Stimulated activated CD4-positive, alpha-beta T cell treated with anti-CD3 and anti-CD28 coated beads, Interleukin-1b, Interleukin-23, amount 100 ng/mL, for 1 hour (primary cell): ENCODE data around the gene UBN1.
"Not testable (repeated sequence)": the region's sequence is repeated elsewhere in the genome, so short reads cannot be mapped to it uniquely, and the experiment has no call there.

ENCODE experiments used
- DNase-seq, 2 donors: peaks; one replicate each; pipeline ENCODE4 v3.0.0-alpha.2; 2020; ENCODE audit warnings: low read depth in 2 of 2

The UBN1 gene

GRCh38 chr16:4884972-4885874, 37.9 kb downstream of the UBN1 start:
- no peak for DNase-seq

GRCh38 chr16:4886151-4886550, 38.9 kb downstream of the UBN1 start:
- DNase-seq: no peak

- DNase-seq: no peak
These were observed 41.3 kb downstream of the UBN1 start for GRCh38 chr16:4888428-4889135.

- no peak for DNase-seq
These were observed 42.7 kb downstream of the UBN1 start for GRCh38 chr16:4890026-4890425.

GRCh38 chr16:4890686-4891085, 43.4 kb downstream of the UBN1 start:
- no peak for DNase-seq

- DNase-seq: no peak
These were observed 44.0 kb downstream of the UBN1 start for GRCh38 chr16:4891097-4891885.

GRCh38 chr16:4891886-4892216, 44.6 kb downstream of the UBN1 start:
- DNase-seq: no peak

GRCh38 chr16:4892361-4893102, 45.3 kb downstream of the UBN1 start:
- no peak for DNase-seq

- DNase-seq: no peak
These were observed 46.0 kb downstream of the UBN1 start for GRCh38 chr16:4893103-4893862.

GRCh38 chr16:4894276-4895150, 47.2 kb downstream of the UBN1 start:
- no peak for DNase-seq

- no peak for DNase-seq
These were observed 48.1 kb downstream of the UBN1 start for GRCh38 chr16:4895366-4895765.

GRCh38 chr16:4896761-4897160, 49.5 kb downstream of the UBN1 start:
- not testable (repeated sequence) for DNase-seq

GRCh38 chr16:4897328-4897727, 50.0 kb downstream of the UBN1 start:
- no peak for DNase-seq

GRCh38 chr16:4898811-4899473, 51.7 kb downstream of the UBN1 start:
- DNase-seq: no peak

- DNase-seq: no peak
These were observed 52.2 kb downstream of the UBN1 start for GRCh38 chr16:4899474-4899846.

- DNase-seq: no peak
These were observed 52.8 kb downstream of the UBN1 start for GRCh38 chr16:4900036-4900435.

- no peak for DNase-seq
These were observed 53.5 kb downstream of the UBN1 start for GRCh38 chr16:4900750-4901149.

- DNase-seq: no peak
These were observed 54.8 kb downstream of the UBN1 start for GRCh38 chr16:4902038-4902437.
